Activated CD8-positive, alpha-beta memory T cell treated with anti-CD3 and anti-CD28 coated beads, Interleukin-2, amount 10 ng/mL, durations not matched to agents 7 days and 5 days (primary cell): ENCODE measurements around the gene GREB1L. TPM values are rescaled to one million over a fixed set of nuclear protein-coding genes. Genes with fewer than 3 reads are reported as not detected.

Experiments used
- ATAC-seq: fragments of 150-1000 bp; cut with Tn5 transposase; one replicate; pipeline ENCODE4 v1.10.0; 2021; ENCODE audit warnings: moderate library complexity
- CTCF ChIA-PET: fragments of 350-600 bp; sonication (Branson Sonifier 250); formaldehyde crosslinking; loops from one replicate; lab custom pipeline; 2021; ENCODE audit warnings: antibody characterized with exemption; lab: Charles Lee
- DNase-seq: peaks from one replicate; pipeline ENCODE4 v3.0.0-alpha.2; 2020
- H3K27ac Mint-ChIP-seq: one replicate; pipeline ENCODE4 v1.8.0; 2021; ENCODE audit warnings: mild to moderate bottlenecking, mixed read lengths
- H3K27me3 Mint-ChIP-seq: one replicate; pipeline ENCODE4 v1.8.0; 2021; ENCODE audit warnings: mixed read lengths
- H3K36me3 Mint-ChIP-seq: one replicate; pipeline ENCODE4 v1.8.0; 2021; ENCODE audit warnings: mild to moderate bottlenecking, mixed read lengths
- H3K4me1 Mint-ChIP-seq: one replicate; pipeline ENCODE4 v1.8.0; 2021; ENCODE audit warnings: mixed read lengths
- H3K4me3 Mint-ChIP-seq: one replicate; pipeline ENCODE4 v1.8.0; 2021; ENCODE audit warnings: mild to moderate bottlenecking, moderate library complexity, mixed read lengths
- H3K9me3 Mint-ChIP-seq: one replicate; pipeline ENCODE4 v1.8.0; 2022; ENCODE audit warnings: low read depth, mixed read lengths
- total RNA-seq, 2 experiments: library from RNA; stranded (reverse); gene quantifications; one replicate each; pipeline ENCODE4 v1.2.3, GENCODE V29; 2021

Gene GREB1L
- total RNA-seq, 2 experiments from 2014 or later, result not detected

DNA sequence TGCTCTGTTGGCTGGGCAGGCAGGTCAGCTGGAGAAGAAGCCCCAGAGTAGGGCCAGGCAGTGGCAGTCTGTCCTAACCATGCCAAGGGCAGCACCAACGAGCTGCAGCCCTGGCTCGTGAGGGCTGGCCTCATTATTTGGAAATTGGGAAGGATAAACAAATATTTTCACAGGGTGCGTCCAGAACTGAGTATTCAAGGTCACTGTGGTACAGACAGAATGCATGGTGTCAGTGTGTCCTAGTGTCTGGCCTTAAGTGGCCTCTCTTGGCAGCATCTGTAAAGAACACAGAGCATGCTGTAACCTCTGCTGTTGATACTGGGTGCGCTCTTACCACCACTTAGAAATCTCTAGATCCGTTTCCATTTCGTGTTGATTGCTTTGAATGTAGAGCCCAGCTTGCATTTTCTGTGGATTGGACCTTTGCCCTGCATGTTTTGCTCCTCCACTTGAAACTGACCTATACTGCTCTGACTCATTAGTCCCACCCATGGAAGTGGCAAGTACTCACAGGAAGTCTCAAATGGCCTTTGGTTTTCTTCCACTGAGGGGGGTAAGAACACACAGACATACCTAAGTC is 88.2 kb downstream of the GREB1L start:
- H3K27ac Mint-ChIP-seq, result no peak overlapping the region
- H3K4me1 Mint-ChIP-seq, result no peaks in the 10 kb centered on the region
- no peak overlapping the region for H3K4me3 Mint-ChIP-seq
- CTCF ChIA-PET, result no interaction called here
- DNase-seq, result no peak
- peaks cover 5% of the 10 kb centered on the region for H3K27me3 Mint-ChIP-seq
- no peaks in the 10 kb centered on the region for H3K36me3 Mint-ChIP-seq
- ATAC-seq, result no peak
- H3K9me3 Mint-ChIP-seq, result no peaks in the 10 kb centered on the region

GRCh38 chr18:21331065-21331464 is 89.0 kb downstream of the GREB1L start:
- Mint-ChIP-seq H3K4me1 (no peaks in the 10 kb centered on the region), H3K27ac (no peak overlapping the region), H3K27me3 (peaks cover 5% of the 10 kb centered on the region), H3K36me3 (no peaks in the 10 kb centered on the region), H3K4me3 (no peak overlapping the region), H3K9me3 (no peaks in the 10 kb centered on the region)
- DNase-seq (no peak), ATAC-seq (no peak)
- CTCF ChIA-PET, result no interaction called here

DNA sequence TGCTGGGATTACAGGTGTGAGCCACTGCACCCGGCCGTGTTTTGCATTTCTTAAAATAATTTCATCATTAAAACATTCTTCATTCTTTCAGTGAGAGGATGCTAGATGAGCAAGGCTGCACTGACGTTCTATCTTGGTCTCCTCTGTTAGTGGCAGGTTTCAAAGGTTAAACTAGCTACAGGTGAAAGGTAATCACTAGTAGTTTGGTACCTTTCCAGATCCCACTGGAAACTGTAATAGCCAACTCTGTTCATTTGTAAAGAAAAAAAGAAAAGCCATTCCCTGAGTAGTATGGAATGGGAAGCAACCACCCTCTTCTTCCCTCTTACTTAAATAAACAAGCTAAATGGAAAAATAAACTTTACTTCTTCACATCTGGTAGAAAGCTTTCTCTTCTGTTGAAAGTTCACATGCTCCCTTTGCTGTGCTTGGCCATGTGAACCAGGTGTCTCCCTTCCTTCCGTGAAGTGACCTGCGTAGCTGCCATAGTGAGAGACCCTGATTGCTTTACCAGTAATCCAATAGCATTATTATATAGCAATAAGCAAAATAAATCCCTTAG is 94.0 kb downstream of the GREB1L start:
- DNase-seq (no peak), ATAC-seq (no peak)
- Mint-ChIP-seq H3K4me1 (no peaks in the 10 kb centered on the region), H3K9me3 (no peaks in the 10 kb centered on the region), H3K36me3 (no peaks in the 10 kb centered on the region), H3K4me3 (no peak overlapping the region), H3K27ac (no peak overlapping the region), H3K27me3 (no peaks in the 10 kb centered on the region)
- CTCF ChIA-PET, result no interaction called here

- Mint-ChIP-seq H3K9me3 (no peaks in the 10 kb centered on the region), H3K27ac (no peak overlapping the region), H3K4me3 (no peak overlapping the region), H3K4me1 (no peaks in the 10 kb centered on the region), H3K36me3 (no peaks in the 10 kb centered on the region), H3K27me3 (no peaks in the 10 kb centered on the region)
- CTCF ChIA-PET, result no interaction called here
- DNase-seq (no peak), ATAC-seq (no peak)
These were observed 94.8 kb downstream of the GREB1L start for GRCh38 chr18:21336846-21337245.

DNA sequence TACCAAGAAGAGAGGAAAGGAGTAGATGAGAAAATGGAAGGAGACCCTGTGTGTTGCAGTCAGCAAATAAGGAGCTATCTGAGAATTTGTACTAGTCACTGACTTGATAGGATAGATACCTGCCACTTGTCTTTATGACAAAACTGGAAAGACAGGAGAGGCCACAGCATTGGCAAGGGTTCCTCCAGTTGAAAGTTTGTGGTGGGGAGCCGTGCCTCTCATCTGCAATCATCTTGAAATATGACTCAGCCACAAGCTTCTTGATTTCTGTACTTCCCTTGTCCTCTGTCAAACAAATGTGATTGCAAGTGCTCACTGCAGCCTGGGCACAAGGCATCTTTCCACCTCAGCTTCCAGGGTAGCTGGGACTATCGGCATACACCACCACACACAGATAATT is 99.1 kb downstream of the GREB1L start:
- no peaks in the 10 kb centered on the region for H3K9me3 Mint-ChIP-seq
- no peaks in the 10 kb centered on the region for H3K27me3 Mint-ChIP-seq
- ATAC-seq (no peak), DNase-seq (no peak)
- H3K27ac Mint-ChIP-seq, result no peak overlapping the region
- no peaks in the 10 kb centered on the region for H3K36me3 Mint-ChIP-seq
- no peak overlapping the region for H3K4me3 Mint-ChIP-seq
- H3K4me1 Mint-ChIP-seq, result no peaks in the 10 kb centered on the region
- CTCF ChIA-PET, result no interaction called here

GRCh38 chr18:21342372-21342771 is 100.3 kb downstream of the GREB1L start:
- Mint-ChIP-seq H3K36me3 (no peaks in the 10 kb centered on the region), H3K4me3 (no peak overlapping the region), H3K27ac (no peak overlapping the region), H3K9me3 (no peaks in the 10 kb centered on the region), H3K4me1 (no peaks in the 10 kb centered on the region), H3K27me3 (no peaks in the 10 kb centered on the region)
- DNase-seq (no peak), ATAC-seq (no peak)
- CTCF ChIA-PET, result no interaction called here

GRCh38 chr18:21344860-21345259 is 102.8 kb downstream of the GREB1L start:
- DNase-seq (no peak), ATAC-seq (no peak)
- CTCF ChIA-PET, result no interaction called here
- Mint-ChIP-seq H3K9me3 (no peaks in the 10 kb centered on the region), H3K27me3 (no peaks in the 10 kb centered on the region), H3K27ac (no peak overlapping the region), H3K4me1 (no peaks in the 10 kb centered on the region), H3K4me3 (no peak overlapping the region), H3K36me3 (no peaks in the 10 kb centered on the region)

DNA sequence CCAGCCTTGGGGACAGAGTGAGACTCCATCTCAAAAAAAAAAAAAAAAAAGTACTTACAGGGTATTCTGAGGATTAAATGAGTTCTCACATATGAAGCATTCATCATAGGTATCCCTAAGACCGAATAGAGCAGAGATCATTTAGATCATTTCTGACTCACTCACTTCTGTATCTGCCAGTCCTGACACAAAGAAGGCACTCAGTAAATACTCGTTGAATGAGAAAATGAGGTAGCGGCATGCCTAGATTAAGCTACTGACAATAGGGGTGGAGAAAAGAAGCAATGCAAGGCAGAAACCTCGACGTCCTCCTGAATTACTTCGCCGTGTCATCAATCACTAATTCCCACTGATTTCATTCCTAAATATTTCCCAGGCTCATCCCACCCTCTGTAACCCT is 103.8 kb downstream of the GREB1L start:
- CTCF ChIA-PET, result no interaction called here

GRCh38 chr18:21359746-21360145 is 117.7 kb downstream of the GREB1L start:
- Mint-ChIP-seq H3K9me3 (no peaks in the 10 kb centered on the region), H3K4me1 (no peaks in the 10 kb centered on the region), H3K27ac (no peak overlapping the region), H3K27me3 (peaks cover 3% of the 10 kb centered on the region), H3K4me3 (no peak overlapping the region), H3K36me3 (no peaks in the 10 kb centered on the region)
- ATAC-seq, result no peak
- CTCF ChIA-PET, result no interaction called here
- no peak for DNase-seq

More for the DNA sequence above, 103.8 kb downstream of the GREB1L start:
- Mint-ChIP-seq H3K4me1 (no peaks in the 10 kb centered on the region), H3K36me3 (no peaks in the 10 kb centered on the region), H3K4me3 (no peak overlapping the region), H3K9me3 (no peaks in the 10 kb centered on the region), H3K27ac (no peak overlapping the region), H3K27me3 (no peaks in the 10 kb centered on the region)
- DNase-seq, result no peak
- no peak for ATAC-seq

GRCh38 chr18:21361307-21361880 is 119.4 kb downstream of the GREB1L start:
- Mint-ChIP-seq H3K27me3 (peaks cover 3% of the 10 kb centered on the region), H3K4me3 (no peak overlapping the region), H3K4me1 (no peaks in the 10 kb centered on the region), H3K27ac (no peak overlapping the region), H3K36me3 (no peaks in the 10 kb centered on the region), H3K9me3 (no peaks in the 10 kb centered on the region)
- CTCF ChIA-PET, result no interaction called here
- ATAC-seq (no peak), DNase-seq (no peak)

GRCh38 chr18:21362831-21363230 is 120.8 kb downstream of the GREB1L start:
- Mint-ChIP-seq H3K9me3 (no peaks in the 10 kb centered on the region), H3K27ac (no peak overlapping the region), H3K36me3 (no peaks in the 10 kb centered on the region), H3K4me3 (no peak overlapping the region), H3K4me1 (no peaks in the 10 kb centered on the region), H3K27me3 (peaks cover 9% of the 10 kb centered on the region)
- ATAC-seq (no peak), DNase-seq (no peak)
- CTCF ChIA-PET, result no interaction called here

DNA sequence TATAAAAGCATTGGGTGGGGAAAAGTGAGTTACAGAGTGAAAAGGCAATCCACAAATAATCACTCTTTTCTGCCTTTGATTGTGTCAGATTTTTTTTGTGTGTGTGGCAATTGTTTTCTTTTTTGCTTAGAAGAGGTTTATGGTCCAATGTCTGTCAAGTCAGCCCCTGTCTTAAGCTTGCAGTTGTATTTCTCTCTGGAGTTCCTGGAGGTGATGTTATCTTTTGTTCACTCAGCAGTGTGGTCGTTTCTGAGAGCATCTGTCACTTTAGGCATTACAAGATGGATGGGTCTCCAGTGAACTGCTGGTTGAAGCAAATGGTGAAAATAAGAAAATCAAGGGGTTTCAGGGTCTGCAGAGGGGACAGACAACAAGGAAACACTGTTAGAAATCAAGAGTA is 121.3 kb downstream of the GREB1L start:
- no peak overlapping the region for H3K27ac Mint-ChIP-seq
- peaks cover 12% of the 10 kb centered on the region for H3K27me3 Mint-ChIP-seq
- H3K9me3 Mint-ChIP-seq, result no peaks in the 10 kb centered on the region
- H3K4me1 Mint-ChIP-seq, result no peaks in the 10 kb centered on the region
- ATAC-seq (no peak), DNase-seq (no peak)
- no peak overlapping the region for H3K4me3 Mint-ChIP-seq
- CTCF ChIA-PET, result no interaction called here
- H3K36me3 Mint-ChIP-seq, result no peaks in the 10 kb centered on the region

DNA sequence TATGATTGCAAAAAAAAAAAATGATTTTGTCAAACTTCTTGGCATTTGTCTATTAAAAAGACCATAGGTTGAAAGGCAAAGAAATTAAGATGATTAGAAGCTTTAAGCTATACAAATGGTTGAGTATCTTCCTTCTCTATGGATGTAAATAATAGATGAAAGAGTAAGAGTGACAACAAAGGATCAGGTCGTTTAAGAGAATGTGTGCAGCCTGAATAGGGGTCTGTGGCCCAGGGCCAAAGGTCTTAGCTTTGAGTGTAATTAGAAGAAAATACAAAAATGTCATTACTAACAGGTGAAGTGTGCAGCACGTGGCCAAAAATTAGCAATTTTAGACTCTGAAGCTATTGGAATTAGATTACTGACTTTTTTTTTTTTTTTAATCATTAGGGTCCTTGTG is 122.4 kb downstream of the GREB1L start:
- Mint-ChIP-seq H3K4me1 (no peaks in the 10 kb centered on the region), H3K4me3 (no peak overlapping the region), H3K9me3 (no peaks in the 10 kb centered on the region), H3K36me3 (no peaks in the 10 kb centered on the region), H3K27ac (no peak overlapping the region), H3K27me3 (peaks cover 21% of the 10 kb centered on the region)
- DNase-seq (no peak), ATAC-seq (no peak)
- CTCF ChIA-PET, result no interaction called here

- Mint-ChIP-seq H3K4me1 (no peaks in the 10 kb centered on the region), H3K27ac (no peak overlapping the region), H3K4me3 (no peak overlapping the region), H3K27me3 (peaks cover 18% of the 10 kb centered on the region), H3K9me3 (no peaks in the 10 kb centered on the region), H3K36me3 (no peaks in the 10 kb centered on the region)
- CTCF ChIA-PET, result no interaction called here
- DNase-seq (no peak), ATAC-seq (no peak)
These were observed 124.9 kb downstream of the GREB1L start for GRCh38 chr18:21366896-21367295.
